H1 (cell line): ENCODE results near the gene ZC3H18. TPM values are rescaled to one million over a fixed set of nuclear protein-coding genes. Genes with fewer than 3 reads are reported as not detected.

ENCODE experiments used
- CTCF ChIA-PET: fragments of 300-600 bp; sonication (Branson Sonifier 250); formaldehyde crosslinking; loops from one replicate; lab custom pipeline; 2021; ENCODE audit not compliant: partially characterized antibody; lab: Charles Lee
- POLR2A ChIA-PET: fragments of 300-600 bp; sonication (Branson Sonifier 250); formaldehyde crosslinking; loops from one replicate; lab custom pipeline; 2021; ENCODE audit warnings: inconsistent platforms; ENCODE audit not compliant: partially characterized antibody; lab: Charles Lee
- DNase-seq, 2 experiments: peaks; one replicate each; pipeline versions ENCODE4 v3.0.0 to v3.0.0-alpha.2; 2010 to 2022; ENCODE audit warnings: low spot score in 2 of 2, low read depth in 1 of 2, mixed read lengths in 1 of 2
- FAIRE-seq: peaks from 2 replicates; lab custom pipeline; 2011; peaks lifted over from hg19 to GRCh38; lab: Jason Lieb, UNC
- H2AFZ ChIP-seq: 2 replicates; pipeline ENCODE4 v1.8.1; 2012; ENCODE audit warnings: low read length, inconsistent platforms
- H2AK5ac ChIP-seq: 2 replicates; pipeline ENCODE4 v1.6.1; 2013; ENCODE audit warnings: low read depth, low read length
- H2BK120ac ChIP-seq: replicated peaks from 2 replicates; pipeline ENCODE3; 2013; ENCODE audit warnings: low read depth, low read length, inconsistent platforms
- H2BK12ac ChIP-seq: 2 replicates; pipeline ENCODE4 v1.6.1; 2013; ENCODE audit warnings: low read depth, low read length
- H2BK15ac ChIP-seq: 2 replicates; pipeline ENCODE4 v1.6.1; 2013; ENCODE audit warnings: low read length
- H2BK20ac ChIP-seq: 2 replicates; pipeline ENCODE4 v1.6.1; 2013; ENCODE audit warnings: low read length
- H2BK5ac ChIP-seq: 2 replicates; pipeline ENCODE4 v1.6.1; 2013; ENCODE audit warnings: low read depth, low read length
- H3K14ac ChIP-seq: 2 replicates; pipeline ENCODE4 v1.6.1; 2013; ENCODE audit warnings: inconsistent platforms; ENCODE audit not compliant: insufficient read length
- H3K18ac ChIP-seq: 2 replicates; pipeline ENCODE4 v1.6.1; 2013; ENCODE audit warnings: low read length; ENCODE audit errors: extremely low read depth
- H3K23ac ChIP-seq: 2 replicates; pipeline ENCODE4 v1.6.1; 2013; ENCODE audit warnings: inconsistent platforms; ENCODE audit not compliant: insufficient read length
- H3K23me2 ChIP-seq: 2 replicates; pipeline ENCODE4 v1.6.1; 2013; ENCODE audit warnings: low read depth, low read length
- H3K27ac ChIP-seq: 2 replicates; pipeline ENCODE4 v1.6.1; 2011; ENCODE audit warnings: low read depth, low read length, inconsistent platforms
- H3K27me3 ChIP-seq, 4 experiments: replicated peaks in 1 of 4; 1 replicate in 1 of 4; 2 replicates in 3 of 4; pipeline versions ENCODE4 v1.6.1 to v1.8.1; 2011 to 2013; ENCODE audit warnings: low read length in 3 of 4, mild to moderate bottlenecking in 3 of 4, inconsistent platforms in 2 of 4, mixed read lengths in 2 of 4, moderate library complexity in 1 of 4; ENCODE audit not compliant: control insufficient read depth in 3 of 4, insufficient read depth in 3 of 4; ENCODE audit errors: extremely low read depth in 1 of 4
- H3K36me3 ChIP-seq, 4 experiments: 2 replicates each; pipeline versions ENCODE4 v1.6.1 to v1.8.1; 2011 to 2013; ENCODE audit warnings: mild to moderate bottlenecking in 4 of 4, low read length in 3 of 4, moderate library complexity in 2 of 4, control low read depth in 1 of 4, inconsistent platforms in 1 of 4; ENCODE audit not compliant: insufficient read depth in 4 of 4, control insufficient read depth in 2 of 4
- H3K4ac ChIP-seq: replicated peaks from 2 replicates; pipeline ENCODE3; 2013; ENCODE audit warnings: low read length, low read depth, mixed read lengths, inconsistent platforms; ENCODE audit not compliant: insufficient read length
- H3K4me1 ChIP-seq, 4 experiments: replicated peaks in 1 of 4; 1 replicate in 1 of 4; 2 replicates in 3 of 4; pipeline versions ENCODE4 v1.6.1 to v1.8.1; 2011 to 2013; ENCODE audit warnings: low read length in 3 of 4, inconsistent platforms in 2 of 4, mixed read lengths in 1 of 4; ENCODE audit not compliant: insufficient read depth in 4 of 4, control insufficient read depth in 3 of 4
- H3K4me2 ChIP-seq, 2 experiments: 2 replicates each; pipeline versions ENCODE4 v1.6.1 to v1.8.1; 2011 to 2013; ENCODE audit warnings: low read depth in 2 of 2, low read length in 2 of 2, control low read depth in 1 of 2, inconsistent platforms in 1 of 2, mild to moderate bottlenecking in 1 of 2; ENCODE audit not compliant: insufficient read depth in 1 of 2
- H3K4me3 ChIP-seq, 4 experiments: fragments of 200-600, 300-600 bp in 1 of 4; sonication (generic), shearing (Covaris generic), sonication (Bioruptor Twin) in 1 of 4; 2 replicates each; pipeline versions ENCODE4 v1.5.1 to v1.8.1; 2011 to 2016; ENCODE audit warnings: low read length in 4 of 4, low read depth in 3 of 4, control low read depth in 2 of 4, inconsistent platforms in 2 of 4, mild to moderate bottlenecking in 2 of 4, mixed read lengths in 1 of 4, moderate library complexity in 1 of 4; ENCODE audit not compliant: insufficient read depth in 2 of 4; ENCODE audit errors: extremely low read depth in 1 of 4
- H3K56ac ChIP-seq: replicated peaks from 2 replicates; pipeline ENCODE3; 2013; ENCODE audit warnings: low read depth, mild to moderate bottlenecking, mixed read lengths, low read length, inconsistent platforms; ENCODE audit not compliant: insufficient read length
- H3K79me1 ChIP-seq: 2 replicates; pipeline ENCODE4 v1.6.1; 2013; ENCODE audit warnings: low read depth, low read length, control low read depth
- H3K79me2 ChIP-seq, 2 experiments: 2 replicates each; pipeline versions ENCODE4 v1.6.1 to v1.8.1; 2012 to 2013; ENCODE audit warnings: low read length in 2 of 2, mild to moderate bottlenecking in 2 of 2, inconsistent platforms in 1 of 2; ENCODE audit not compliant: insufficient read depth in 2 of 2, control insufficient read depth in 1 of 2
- H3K9ac ChIP-seq, 4 experiments: replicated peaks in 1 of 4; 1 replicate in 1 of 4; 2 replicates in 3 of 4; pipeline versions ENCODE4 v1.6.1 to v1.8.1; 2011 to 2013; ENCODE audit warnings: low read depth in 3 of 4, low read length in 3 of 4, control low read depth in 2 of 4, mild to moderate bottlenecking in 2 of 4, moderate library complexity in 2 of 4, inconsistent platforms in 1 of 4; ENCODE audit errors: extremely low read depth in 1 of 4
- H3K9me3 ChIP-seq, 2 experiments: 2 replicates each; pipeline versions ENCODE4 v1.6.1 to v1.8.1; 2012 to 2013; ENCODE audit warnings: mild to moderate bottlenecking in 2 of 2, moderate library complexity in 2 of 2, control low read depth in 1 of 2, inconsistent platforms in 1 of 2, low read depth in 1 of 2, low read length in 1 of 2, mixed read lengths in 1 of 2; ENCODE audit not compliant: insufficient read depth in 2 of 2
- H4K20me1 ChIP-seq, 2 experiments: replicated peaks in 1 of 2; 2 replicates each; pipeline versions ENCODE3 to v1.8.1; 2011 to 2013; ENCODE audit warnings: inconsistent platforms in 2 of 2, low read length in 2 of 2, mild to moderate bottlenecking in 1 of 2; ENCODE audit not compliant: insufficient read depth in 2 of 2, control insufficient read depth in 1 of 2
- H4K5ac ChIP-seq: 2 replicates; pipeline ENCODE4 v1.6.1; 2013; ENCODE audit warnings: low read length, low read depth, mixed read lengths, inconsistent platforms; ENCODE audit not compliant: insufficient read length
- H4K8ac ChIP-seq: 2 replicates; pipeline ENCODE4 v1.8.0; 2013; ENCODE audit warnings: mild to moderate bottlenecking, moderate library complexity, low read length, inconsistent platforms; ENCODE audit not compliant: insufficient read depth; ENCODE audit errors: extremely low read depth
- H4K91ac ChIP-seq: replicated peaks from 2 replicates; pipeline ENCODE3; 2013; ENCODE audit warnings: low read length, mixed read lengths, inconsistent platforms; ENCODE audit not compliant: insufficient read length
- CEBPB ChIP-seq: IDR thresholded peaks from 2 replicates; pipeline ENCODE4 v1.6.1; 2012; ENCODE audit warnings: low read depth, low read length
- RXRA ChIP-seq: IDR thresholded peaks from 2 replicates; pipeline ENCODE4 v1.6.1; 2011; ENCODE audit warnings: low read depth, mild to moderate bottlenecking, low read length, moderate library complexity; ENCODE audit not compliant: insufficient read depth
- SUZ12 ChIP-seq: fragments of 200-600 bp; sonication (generic); IDR thresholded peaks from 2 replicates; pipeline ENCODE4 v1.6.1; 2012; ENCODE audit warnings: mild to moderate bottlenecking, inconsistent platforms, low read length, moderate library complexity, mixed read lengths
- WGBS, 2 experiments: shearing (Covaris generic) in 1 of 2; methylation state at CpG; one replicate each; pipeline versions ENCODE4 v1.1.6 to v1.1.7; 2013 to 2015; ENCODE audit warnings: low lambda C conversion rate in 2 of 2, mixed read lengths in 2 of 2, inconsistent platforms in 1 of 2, low coverage in 1 of 2, missing lambda C conversion rate in 1 of 2; ENCODE audit not compliant: insufficient replicate concordance in 2 of 2, insufficient coverage in 1 of 2, insufficient read length in 1 of 2; ENCODE audit errors: extremely low coverage in 1 of 2, missing lambda C conversion rate in 1 of 2; 5-methylcytosine and 5-hydroxymethylcytosine counted together
- polyA plus RNA-seq, 7 experiments: library from polyadenylated mRNA; depleted of rRNA in 3 of 7; stranded (reverse) in 5 of 7; unstranded in 2 of 7; fragments of >200 nt in 5 of 7; fragments of 200-250 nt in 2 of 7; gene quantifications; 1 replicate in 5 of 7; 2 replicates in 1 of 7; 4 replicates in 1 of 7; pipeline versions ENCODE4 v1.2.1 to v1.2.3, GENCODE V29; 2011 to 2013; ENCODE audit warnings: missing spikeins in 2 of 7, mixed read lengths in 2 of 7
- total RNA-seq: library from RNA; stranded (reverse); fragmentation: NEBNext Ultra II Directional; extraction: Animal tissue kit (Norgen Biotek cat#: 25700); gene quantifications from 2 replicates; pipeline ENCODE4 v1.2.1, GENCODE V29; 2021
- TF ChIP-seq, protein P1 (sequence below): IDR thresholded peaks from 2 replicates; pipeline ENCODE4 v1.6.1; 2012; ENCODE audit warnings: inconsistent platforms

Gene ZC3H18
- total and polyA plus RNA-seq, 2 of the 8 experiments (the other 6 are each of a cell fraction or from before 2014, with no cell fraction given), result 12.1 to 73.2 TPM

DNA sequence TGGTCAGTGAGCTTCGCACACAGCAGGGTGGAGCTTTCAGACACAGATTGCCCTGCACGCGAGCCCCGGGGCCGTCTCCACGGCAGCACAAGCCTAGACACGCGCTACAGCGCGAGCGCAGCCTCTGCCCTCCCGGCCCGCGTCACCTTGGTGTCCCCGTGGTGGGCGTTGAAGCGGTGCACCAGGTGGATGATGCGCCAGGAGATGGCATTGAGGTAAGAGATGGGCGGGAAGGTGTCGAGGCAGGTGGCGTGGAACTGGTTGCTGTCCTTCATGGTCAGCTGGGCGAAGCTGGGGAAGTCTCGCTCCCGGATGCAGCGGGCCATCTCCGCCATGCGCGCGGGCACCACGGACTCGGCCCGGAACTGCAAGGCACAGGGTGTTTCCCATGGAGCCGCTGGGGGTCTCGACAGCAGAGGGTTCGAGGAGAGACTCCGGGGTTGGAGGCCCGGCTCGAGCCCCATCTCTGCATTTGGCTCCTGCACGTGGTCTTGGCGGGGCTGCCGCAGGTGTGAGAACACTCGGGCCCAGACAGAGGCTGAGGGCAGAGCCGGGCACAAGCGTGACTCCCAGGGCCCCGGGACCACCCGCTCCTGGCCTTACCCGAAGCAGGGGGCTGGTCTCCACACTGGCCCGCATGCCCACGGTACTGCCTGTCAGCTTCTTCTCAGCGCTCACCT, 85.0 kb downstream of the ZC3H18 start:
- H4K8ac ChIP-seq, result no peak overlapping the region; the same call in 1 of the 2 replicates
- no peak overlapping the region for H3K4me2 ChIP-seq
- no peak overlapping the region for H3K23ac ChIP-seq
- H3K14ac ChIP-seq, result no peak overlapping the region
- H2BK15ac ChIP-seq, result no peak overlapping the region
- no peak overlapping the region for H3K18ac ChIP-seq
- no peak overlapping the region for H2AK5ac ChIP-seq
- no peak overlapping the region for H4K5ac ChIP-seq
- TF ChIP-seq RXRA (no peak), CEBPB (no peak), SUZ12 (no peak)
- TF ChIP-seq, protein P1, sequence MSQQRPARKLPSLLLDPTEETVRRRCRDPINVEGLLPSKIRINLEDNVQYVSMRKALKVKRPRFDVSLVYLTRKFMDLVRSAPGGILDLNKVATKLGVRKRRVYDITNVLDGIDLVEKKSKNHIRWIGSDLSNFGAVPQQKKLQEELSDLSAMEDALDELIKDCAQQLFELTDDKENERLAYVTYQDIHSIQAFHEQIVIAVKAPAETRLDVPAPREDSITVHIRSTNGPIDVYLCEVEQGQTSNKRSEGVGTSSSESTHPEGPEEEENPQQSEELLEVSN, result no peak
- H2BK5ac ChIP-seq, result no peak overlapping the region
- H3K4ac ChIP-seq, result no peak overlapping the region
- 94% methylated on average over 46 of the region's 50 CpGs; no CpG with 5 or more reads in 1 of the 2 experiments for WGBS, 2 experiments
- peaks cover 2 to 35% of the 10 kb centered on the region in 2 experiments for H4K20me1 ChIP-seq
- no peak overlapping the region for H3K56ac ChIP-seq
- FAIRE-seq, result no peak
- H2BK20ac ChIP-seq, result no peak overlapping the region
- ChIA-PET CTCF (interaction anchor here (1.2 to 1.9 kb wide), 3 partner anchors 22 to 67 kb away, joined by 3 to 4 read pairs (median 4); no protein-coding TSS in a partner anchor), POLR2A (interaction anchor here (2.0 kb wide), 1 partner anchor 8 kb away, joined by 4 read pairs; the partner anchor contains the start of gene MVD)
- H3K9me3 ChIP-seq, result no peaks in the 10 kb centered on the region
- peaks cover 3% of the 10 kb centered on the region for H3K79me1 ChIP-seq
- no peak overlapping the region for H3K9ac ChIP-seq
- no peak for DNase-seq
- H2BK12ac ChIP-seq, result no peak overlapping the region
- no peaks in the 10 kb centered on the region for H3K27me3 ChIP-seq
- peaks cover 0 to 14% of the 10 kb centered on the region in 2 experiments; a peak in 3 of 4 replicates for H3K79me2 ChIP-seq
- no peak overlapping the region; the same call in 1 of the 2 replicates for H3K27ac ChIP-seq
- peaks cover 0 to 6% (median 4%) of the 10 kb centered on the region in 4 experiments; a peak in 5 of 7 replicates for H3K4me1 ChIP-seq
- H2AFZ ChIP-seq, result no peak overlapping the region
- peaks cover 3 to 29% (median 4%) of the 10 kb centered on the region in 4 experiments; a peak in 7 of 8 replicates for H3K36me3 ChIP-seq
- H2BK120ac ChIP-seq, result no peak overlapping the region
- H3K23me2 ChIP-seq, result peaks cover 7% of the 10 kb centered on the region; the same call in 1 of the 2 replicates
- no peak overlapping the region for H4K91ac ChIP-seq
- no peak overlapping the region for H3K4me3 ChIP-seq
